PC-9 (cell line): ENCODE data around the gene RND3.

Experiments used
- CTCF ChIP-seq: fragments of 200-600 bp; sonication (generic); conservative IDR thresholded peaks from 2 replicates; pipeline ENCODE4 v1.6.1; 2017; ENCODE audit warnings: mixed run types, antibody characterized with exemption, mild to moderate bottlenecking, moderate library complexity
- EZH2 ChIP-seq: fragments of 200-600 bp; sonication (generic); IDR thresholded peaks from 2 replicates; pipeline ENCODE4 v1.8.0; 2017; ENCODE audit warnings: antibody characterized with exemption, low read depth

GRCh38 chr2:150462770-150463169, 24.7 kb downstream of the RND3 start:
- TF ChIP-seq EZH2 (no peak), CTCF (no peak)
